GM23248 (cell line): ENCODE data around the gene MBTPS1.

Experiments used
- EZH2 ChIP-seq: fragments of 200-600 bp; sonication (generic); IDR thresholded peaks from 2 replicates; pipeline ENCODE4 v1.6.1; 2018; ENCODE audit warnings: antibody characterized with exemption, mild to moderate bottlenecking; ENCODE audit not compliant: insufficient read depth, poor library complexity, severe bottlenecking
- EZH2phosphoT487 ChIP-seq: fragments of 200-600 bp; sonication (generic); IDR thresholded peaks from 2 replicates; pipeline ENCODE4 v1.6.1; 2018; ENCODE audit warnings: antibody characterized with exemption, moderate library complexity, mild to moderate bottlenecking, low read depth; ENCODE audit not compliant: insufficient read depth

GRCh38 chr16:84007520-84007919 is 109.2 kb downstream of the MBTPS1 start:
- TF ChIP-seq EZH2 (no peak), EZH2phosphoT487 (no peak)
